HG02884 (cell line): ENCODE results near the gene ZFYVE19.

ENCODE experiments used
- ATAC-seq: cut with Tn5 transposase; IDR thresholded peaks from one replicate; pipeline ENCODE4 v1.9.1; 2021; ENCODE audit warnings: mild to moderate bottlenecking, moderate library complexity; ENCODE audit not compliant: unreplicated experiment

ZFYVE19 gene, protein sequence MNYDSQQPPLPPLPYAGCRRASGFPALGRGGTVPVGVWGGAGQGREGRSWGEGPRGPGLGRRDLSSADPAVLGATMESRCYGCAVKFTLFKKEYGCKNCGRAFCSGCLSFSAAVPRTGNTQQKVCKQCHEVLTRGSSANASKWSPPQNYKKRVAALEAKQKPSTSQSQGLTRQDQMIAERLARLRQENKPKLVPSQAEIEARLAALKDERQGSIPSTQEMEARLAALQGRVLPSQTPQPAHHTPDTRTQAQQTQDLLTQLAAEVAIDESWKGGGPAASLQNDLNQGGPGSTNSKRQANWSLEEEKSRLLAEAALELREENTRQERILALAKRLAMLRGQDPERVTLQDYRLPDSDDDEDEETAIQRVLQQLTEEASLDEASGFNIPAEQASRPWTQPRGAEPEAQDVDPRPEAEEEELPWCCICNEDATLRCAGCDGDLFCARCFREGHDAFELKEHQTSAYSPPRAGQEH

DNA sequence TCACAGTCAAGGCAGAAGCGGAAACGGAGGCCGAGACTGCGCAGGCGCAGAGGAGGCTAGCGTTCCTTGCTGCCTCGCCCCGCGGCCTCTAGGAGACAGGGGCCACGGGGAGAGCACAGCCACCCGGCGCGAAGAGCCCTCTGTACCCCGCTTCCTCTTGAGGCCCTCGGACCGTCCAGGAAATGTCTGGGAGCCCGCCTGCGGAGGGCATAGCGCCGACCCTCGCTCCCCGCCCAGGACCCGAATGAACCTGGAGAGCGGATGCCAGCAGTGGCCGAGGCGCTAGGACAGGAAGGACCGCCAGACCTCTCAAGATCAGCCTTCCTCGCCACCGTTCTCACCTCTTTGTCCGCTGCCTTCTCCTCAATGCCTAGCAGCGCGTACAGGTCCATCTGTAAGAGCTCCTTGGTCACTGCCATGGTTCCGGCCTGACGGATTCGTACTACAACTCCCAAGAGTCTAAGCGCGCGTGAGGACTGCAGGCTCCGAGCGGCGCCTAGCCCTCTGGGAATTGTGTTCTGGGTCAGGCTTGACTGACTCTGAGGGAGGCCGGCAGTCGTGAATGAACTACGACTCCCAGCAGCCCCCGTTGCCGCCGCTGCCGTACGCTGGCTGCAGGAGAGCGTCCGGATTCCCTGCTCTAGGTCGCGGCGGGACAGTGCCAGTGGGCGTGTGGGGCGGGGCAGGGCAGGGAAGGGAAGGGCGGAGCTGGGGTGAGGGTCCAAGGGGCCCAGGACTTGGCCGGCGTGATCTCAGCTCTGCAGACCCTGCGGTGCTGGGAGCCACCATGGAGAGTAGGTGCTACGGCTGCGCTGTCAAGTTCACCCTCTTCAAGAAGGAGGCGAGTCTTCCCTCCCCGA, at the start of gene ZFYVE19, which contains the start of gene DNAJC17:
Gene ZFYVE19, plus strand, starts transcription at position 62 of the 860 bp plus-strand sequence. Its CDS starts 501 bp downstream, at position 563.
Gene DNAJC17, minus strand, starts transcription at position 446 of the 860 bp plus-strand sequence. Its CDS starts 27 bp downstream, at position 419.
- peak; percentile 93 for ATAC-seq

DNA sequence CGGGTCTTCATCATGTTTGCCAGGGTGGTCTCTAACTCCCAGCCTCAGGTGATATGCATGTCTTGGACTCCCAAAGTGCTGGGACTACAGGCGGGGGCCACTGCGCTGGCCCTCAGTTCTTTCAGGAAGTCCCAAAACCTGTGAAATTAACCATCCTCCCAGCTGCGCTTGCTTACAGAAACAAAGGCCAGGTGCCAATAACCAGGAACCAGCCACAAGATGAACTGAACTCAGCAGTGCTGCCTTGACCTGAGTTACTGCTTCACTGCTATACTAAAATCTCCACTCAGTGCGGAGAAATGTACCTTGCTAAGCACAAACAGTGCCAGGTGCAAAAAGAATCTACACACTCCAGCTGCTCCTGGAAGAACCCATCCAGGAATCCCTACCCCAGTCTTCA, 46.9 kb upstream of the ZFYVE19 start:
- no peak for ATAC-seq

DNA sequence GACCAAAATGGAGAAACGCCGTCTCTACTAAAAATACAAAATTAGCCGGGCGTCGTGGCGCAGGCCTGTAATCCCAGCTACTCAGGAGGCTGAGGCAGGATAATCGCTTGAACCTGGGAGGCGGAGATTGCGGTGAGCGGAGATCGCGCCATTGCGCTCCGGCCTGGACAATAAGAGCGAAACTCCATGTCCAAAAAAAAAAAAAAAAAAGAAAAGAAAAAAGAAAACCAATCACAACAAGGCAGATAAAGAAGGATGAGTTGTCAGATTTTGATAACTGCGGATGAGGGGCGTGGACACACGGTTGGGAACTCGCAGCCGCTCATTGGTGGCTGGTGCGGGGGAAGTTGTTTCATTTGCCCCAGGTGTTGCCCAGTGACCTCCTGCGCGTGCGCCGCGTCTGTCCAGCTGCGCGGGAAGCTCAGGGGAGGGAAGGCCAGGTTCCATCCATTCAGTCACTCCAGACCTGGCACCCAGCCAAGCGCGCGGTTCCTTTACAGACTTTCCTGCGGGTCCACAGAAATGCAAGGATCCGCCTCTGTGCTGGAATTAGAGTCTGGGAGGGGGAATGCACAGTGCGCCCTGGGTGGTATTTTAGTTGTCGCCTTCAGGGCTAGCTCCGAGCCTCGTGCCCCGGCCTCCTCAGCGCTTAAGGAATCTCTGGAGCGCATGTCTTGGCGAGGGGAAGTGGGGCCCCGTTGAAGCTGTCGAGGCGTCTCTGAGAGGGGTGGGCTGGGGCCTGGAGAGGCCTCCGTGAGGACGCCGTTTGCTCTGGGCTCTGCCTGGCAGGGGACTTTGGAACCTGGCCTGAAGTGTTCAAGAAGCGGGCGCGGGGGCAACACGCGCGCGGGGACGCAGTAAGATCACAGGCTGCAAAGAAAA, 43.7 kb upstream of the ZFYVE19 start:
- peak; percentile 9 for ATAC-seq

DNA sequence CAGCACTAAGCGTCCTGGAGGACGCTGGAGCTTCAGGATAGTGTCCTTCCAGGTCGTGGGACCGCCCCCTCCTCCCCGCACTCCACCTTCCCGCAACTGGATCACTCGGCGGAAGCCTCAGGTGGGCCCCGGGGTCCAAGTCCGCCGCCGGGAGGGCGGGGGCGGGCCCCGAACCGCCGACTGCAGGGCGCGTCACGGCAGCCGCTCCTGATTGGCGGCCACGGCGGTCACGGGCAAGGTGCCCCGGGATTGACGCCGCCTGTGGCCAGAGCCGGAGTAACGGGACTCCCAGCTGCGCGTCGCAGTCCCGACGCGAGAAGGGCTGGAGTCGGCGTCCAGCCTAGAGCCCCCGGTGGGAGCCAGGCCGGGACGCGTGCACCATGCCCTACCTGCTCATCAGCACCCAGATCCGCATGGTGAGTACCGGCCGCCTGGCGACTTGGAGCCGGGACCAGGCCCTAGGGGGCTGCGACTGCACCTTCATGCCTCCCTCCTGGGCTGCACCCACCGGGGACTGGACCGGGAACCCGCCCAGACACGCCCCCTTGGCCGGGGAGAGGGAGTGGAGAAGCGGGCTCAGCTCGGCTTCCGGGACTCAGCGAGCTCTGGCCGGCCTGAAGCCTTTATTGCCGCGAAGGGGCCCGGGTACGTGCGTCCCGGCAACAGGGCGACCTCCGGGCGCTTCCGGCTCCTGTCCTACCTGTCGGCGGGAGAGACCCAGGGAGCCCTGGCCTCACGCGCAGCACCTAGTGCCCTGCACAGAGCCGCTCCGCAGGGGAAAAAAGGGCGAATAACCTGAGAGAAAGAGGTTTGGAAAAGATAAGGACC, 42.9 kb upstream of the ZFYVE19 start, which contains the start of gene GCHFR:
Gene GCHFR, plus strand, starts transcription at position 268 of the 828 bp plus-strand sequence. Its CDS starts 113 bp downstream, at position 381.
- peak; percentile 67 for ATAC-seq

DNA sequence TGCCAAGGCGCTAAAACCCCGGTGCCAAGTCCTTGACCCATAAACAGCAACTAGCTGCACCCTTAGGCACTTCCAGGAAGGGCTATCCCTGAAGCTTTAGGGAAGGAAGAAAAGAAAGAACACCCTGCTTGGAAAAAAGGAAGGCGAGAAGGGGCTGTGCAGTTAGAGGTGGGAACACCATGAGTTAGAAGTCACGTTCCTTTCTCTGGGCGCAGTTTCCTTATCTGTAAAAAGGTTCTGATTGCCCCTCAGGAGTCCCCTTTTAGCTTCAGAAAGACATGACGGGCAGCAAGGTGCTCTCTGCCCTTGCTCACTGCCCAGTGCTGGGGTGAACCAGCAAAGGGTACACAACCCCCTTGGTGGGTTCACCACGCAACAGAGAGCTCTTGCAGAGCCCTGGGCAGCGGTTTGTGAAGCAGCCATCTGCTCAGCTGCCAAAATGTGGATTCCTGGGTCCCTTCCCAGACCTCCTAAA, 42.2 kb upstream of the ZFYVE19 start:
- ATAC-seq = no peak

DNA sequence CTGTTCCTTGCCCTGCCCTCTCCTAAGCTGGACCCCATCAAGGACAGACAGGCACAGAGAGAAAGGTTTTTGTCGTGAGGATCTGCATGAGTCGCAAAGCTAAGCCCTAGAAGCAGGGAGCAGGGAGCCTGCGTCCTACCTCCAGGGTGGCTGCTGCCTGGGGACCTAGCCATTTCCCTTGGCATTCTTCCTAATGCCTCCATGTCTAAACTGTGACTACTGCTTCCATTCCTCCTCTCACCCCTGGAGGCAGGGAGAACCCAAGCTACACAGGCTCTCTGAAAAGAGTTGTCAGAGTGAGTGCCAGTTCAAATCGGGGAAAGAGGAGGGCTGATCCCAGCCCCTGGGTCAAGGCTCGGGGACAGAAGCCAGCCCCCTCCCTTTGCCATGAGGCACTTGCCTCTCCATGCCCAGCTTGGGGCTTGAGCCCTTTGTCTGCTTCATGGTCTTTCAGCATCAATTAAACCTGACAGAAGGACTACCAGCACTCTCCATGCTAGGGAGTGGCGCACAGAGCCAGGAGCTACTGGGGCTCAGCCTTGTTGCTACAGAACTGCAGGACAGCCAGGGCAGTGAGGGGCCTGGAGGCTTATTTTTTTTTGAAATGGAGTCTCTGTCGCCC, 40.6 kb upstream of the ZFYVE19 start:
- no peak for ATAC-seq

DNA sequence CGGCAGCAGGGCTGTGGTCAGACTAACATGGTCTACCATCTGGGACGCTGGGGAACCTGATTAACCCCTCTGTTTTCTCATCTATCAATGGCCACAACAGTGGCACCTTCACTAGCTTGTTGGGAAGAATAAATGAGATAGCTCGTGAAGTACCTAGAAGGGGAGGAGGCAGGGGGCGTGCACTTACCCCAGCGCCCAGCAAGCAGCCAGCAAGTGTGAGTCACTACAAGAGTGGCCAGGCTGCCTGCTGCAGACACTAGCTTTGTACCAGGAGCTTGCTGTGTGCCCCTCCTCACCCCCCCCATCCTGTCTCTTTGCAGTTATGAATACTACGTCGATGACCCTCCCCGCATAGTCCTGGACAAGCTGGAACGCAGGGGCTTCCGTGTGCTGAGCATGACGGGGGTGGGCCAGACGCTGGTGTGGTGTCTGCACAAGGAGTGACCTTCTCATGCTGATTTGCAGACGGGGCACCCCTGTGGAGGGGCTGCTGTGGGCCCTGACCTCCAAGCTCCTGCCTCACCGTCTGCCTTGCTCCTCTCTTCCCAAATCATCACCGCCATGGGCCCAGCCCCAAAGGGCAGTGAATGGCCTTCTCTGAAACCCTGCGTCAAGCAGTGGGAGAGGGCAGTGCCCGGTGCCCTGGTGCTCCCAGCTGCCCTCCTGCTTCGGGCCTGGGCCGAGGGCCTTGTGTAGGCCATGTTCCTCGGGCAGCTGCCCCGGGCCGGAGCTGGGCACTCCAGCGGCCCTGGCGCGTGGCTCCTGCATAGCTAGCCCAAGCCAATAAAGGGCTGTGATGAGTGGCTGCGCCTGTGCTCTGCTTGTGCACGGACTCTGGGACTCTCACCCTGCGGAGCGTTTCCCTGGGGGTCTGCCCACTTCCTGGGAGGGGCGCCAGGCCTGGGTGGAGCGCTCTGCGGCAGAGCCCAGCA, 39.7 kb upstream of the ZFYVE19 start:
- ATAC-seq = no peak

DNA sequence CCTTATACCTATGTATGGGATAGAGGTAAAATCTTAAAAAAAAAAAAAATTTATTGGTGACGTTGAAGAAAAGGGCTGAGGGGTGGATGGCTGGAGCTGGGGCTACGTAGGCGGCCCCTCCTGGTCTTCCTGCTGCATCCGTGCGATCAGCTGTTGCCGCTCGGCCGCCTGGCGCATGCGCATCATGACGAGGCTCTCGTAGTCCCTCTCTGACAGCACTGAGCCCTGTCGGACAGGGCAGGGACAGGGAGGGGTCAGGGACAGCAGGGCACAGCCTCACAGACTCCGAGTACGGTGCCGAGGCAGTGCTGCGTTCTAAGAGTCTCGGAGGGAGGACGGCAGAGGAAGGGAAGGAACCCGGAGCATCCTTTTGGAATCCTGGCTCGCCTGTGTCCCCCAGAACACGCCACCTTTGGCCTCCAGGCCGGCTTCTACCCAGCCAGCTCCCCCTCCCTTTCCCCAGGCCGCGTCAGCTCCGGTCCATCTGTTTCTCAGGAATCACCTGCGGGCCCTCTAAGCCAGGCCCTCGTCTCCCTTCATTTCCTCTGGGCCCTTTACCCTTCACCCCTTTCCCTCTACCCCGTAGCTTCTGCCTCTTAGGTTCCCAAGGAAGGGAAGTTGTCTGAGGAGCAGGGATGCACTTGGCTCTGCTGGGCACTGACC, 38.9 kb upstream of the ZFYVE19 start:
- ATAC-seq = no peak

DNA sequence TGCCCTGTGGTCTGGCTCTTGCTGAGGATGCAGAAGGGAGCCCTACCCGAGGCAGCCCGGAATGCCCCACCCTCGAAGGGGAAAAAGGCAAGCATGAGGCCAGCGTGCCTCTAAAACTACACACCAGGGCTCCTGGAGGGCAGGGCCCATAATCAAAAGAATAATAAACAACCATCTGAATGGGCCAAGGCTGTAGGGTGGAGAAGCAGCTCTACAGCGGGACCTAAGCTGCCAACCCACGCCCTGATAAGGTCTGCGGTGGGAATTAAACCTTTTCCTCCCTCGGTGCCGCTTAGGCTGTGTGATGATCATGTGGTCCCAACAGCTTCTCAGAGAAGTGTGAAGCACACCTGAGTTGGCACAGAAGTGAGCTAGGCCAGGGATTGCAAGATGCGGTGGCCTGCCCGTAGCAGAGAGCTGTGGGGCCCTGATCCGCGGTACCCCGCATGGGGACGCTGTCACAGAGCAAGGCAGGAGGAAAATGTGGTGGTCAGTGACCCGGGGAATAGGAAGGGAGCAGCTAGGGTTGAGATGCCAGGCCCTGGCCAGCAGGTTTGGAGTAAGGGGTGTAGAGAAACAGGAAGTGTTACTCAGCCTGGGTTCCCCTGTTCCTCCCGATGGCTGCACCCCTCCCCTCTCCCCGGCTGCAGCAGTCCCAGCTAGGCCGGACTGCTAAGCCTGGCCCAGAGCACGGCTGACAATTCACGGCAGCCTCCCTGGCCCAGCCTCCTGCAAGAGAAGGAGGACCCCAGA, 38.2 kb upstream of the ZFYVE19 start:
- ATAC-seq = no peak

DNA sequence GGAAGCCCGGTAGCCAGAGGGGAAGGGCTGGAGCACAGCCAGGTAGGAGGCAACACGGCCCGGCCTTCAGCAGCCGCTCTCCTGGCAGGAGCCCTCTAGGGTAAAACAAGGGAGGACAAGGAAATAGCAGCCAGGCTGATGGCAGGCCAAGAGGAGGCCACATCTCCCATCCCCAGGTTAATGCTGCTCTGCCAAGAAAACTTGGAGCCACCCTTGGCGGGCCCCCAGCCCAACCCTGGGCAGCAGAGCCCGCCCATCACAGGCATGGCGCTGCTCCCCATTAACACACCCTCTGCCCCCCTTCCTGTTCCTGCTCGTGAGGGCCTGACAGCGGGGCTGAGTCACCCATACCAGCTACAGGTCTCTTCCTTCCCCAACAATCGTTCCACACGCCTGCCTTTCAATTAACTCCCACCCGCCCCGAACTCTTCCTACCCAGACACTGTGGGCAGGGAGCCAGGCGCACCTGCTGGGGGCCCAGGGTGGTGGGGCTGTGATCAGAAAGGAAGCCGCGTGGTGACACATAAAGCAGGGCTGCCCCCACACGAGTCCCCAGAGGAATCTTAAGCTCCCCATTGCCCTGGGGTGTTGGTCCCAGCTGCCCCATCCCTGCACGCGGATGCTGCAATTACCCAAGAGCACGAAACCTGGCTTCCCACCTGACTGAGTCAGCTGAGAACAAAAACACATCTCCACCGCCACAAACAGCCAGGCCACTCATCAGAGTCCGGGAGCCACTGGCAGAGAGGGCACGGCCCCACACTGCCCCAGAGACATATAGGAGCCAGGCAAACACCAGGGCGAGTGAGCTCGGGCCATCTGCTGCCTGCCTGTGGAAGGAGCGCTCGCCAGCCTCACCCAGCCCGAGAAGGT, 37.4 kb upstream of the ZFYVE19 start, which contains the start of gene C15orf62:
Gene C15orf62, plus strand, starts transcription at position 707 of the 873 bp plus-strand sequence. CDS start 516 bp downstream, outside the sequence.
- ATAC-seq = peak; percentile 43

DNA sequence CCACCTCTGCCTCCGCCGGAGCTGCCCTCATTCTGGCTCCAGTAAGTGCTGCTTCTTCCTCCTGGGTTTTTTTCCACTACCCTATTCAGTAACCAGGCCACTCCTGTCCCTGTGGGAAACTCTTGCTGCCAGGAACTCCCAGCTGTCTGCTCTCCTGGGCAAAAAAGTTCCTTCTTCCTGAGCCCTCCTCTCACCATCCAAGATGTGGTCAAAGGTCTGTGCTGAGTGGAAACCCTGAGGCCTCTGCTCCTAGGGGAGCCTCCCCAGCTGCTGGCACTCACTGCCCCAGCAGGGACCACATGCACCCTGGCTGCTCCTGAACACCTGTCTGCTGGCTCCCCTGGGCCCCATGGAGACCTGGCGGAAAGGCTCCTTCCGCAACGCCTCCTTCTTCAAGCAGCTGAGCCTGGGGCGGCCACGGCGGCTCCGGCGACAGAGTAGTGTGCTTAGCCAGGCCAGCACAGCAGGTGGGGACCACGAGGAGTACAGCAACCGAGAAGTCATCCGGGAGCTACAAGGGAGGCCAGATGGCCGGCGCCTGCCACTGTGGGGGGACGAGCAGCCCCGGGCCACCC, 36.7 kb upstream of the ZFYVE19 start:
- no peak for ATAC-seq

DNA sequence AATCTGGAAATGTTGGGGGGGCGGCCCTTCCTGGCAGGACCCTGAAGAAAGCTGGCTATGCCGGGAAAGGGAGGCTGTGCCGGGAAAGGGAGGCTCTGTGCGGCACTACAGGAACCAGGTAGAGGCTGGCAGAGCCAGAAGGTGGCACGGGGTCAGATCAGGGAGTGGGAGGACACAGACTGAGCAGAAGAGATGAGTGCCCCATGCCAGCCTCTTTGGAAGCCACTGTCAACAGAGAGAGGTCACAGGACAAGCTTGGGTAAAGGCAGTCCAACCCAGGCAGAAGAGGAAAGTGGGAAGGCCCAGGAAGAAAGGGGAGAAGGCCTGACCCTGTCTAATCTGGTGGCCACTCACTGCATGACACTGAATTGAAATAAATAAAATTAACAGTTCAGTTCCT, 35.6 kb upstream of the ZFYVE19 start:
- no peak for ATAC-seq

DNA sequence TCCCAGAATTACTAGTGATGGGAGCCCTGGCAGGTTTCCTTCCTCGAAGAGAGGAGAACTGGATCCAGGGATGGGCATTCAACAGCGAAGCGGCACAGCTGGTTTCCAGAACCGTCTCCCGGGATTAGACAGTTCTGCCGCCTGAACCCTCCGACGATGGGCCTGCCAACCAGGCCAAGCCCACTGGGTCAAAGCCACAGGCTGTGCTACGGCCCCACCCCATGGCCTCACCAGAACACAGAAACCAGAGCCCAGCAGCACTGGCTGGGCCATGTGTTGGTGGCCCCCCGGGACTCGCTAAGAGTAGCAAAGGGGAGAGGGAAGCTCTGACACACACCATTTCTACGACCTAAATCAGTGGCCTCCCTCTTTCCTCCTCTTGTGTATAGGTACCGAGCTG, 34.9 kb upstream of the ZFYVE19 start:
- ATAC-seq = no peak

DNA sequence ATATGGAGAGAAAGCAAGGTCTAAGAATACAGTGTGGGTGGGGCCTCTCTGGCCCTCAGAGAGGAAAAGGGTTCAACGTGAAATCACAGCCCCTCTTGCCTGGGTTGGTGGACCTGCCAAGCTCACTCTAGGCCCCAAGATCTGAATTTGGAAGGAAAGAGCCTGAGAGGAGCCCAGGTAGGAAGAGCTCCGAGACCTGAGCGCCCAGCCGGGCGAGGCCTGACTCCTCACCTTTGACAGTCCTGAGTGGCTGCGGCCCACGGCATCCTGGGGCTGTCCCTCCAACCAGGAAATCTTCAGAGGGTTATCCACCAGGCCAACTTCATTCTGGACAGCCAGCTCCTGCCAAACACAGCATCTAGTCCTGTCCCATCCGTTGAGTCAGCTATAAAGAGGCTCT, 33.4 kb upstream of the ZFYVE19 start:
- ATAC-seq = no peak

DNA sequence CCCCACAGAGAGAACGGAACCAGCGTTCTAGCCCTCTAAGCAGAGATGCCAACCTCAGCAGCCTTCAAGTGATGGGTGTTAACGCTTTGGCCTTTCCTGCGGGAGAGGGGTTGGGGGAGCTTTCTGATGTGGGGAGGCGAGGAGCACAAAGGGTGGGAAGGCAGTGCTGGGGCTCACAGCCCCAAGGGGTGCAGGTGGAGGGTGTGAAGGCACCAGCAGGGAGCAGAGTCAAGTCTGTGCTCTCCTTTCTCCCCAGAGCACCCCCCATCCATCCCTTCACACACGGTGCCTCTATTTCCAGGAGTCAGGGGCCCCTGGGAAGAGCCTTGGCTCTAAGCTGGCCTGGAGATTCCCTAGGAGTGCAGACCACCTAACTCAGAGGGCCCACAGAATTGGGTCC, 33.0 kb upstream of the ZFYVE19 start:
- ATAC-seq = no peak
